Tibial nerve (tissue), 4 donors: ENCODE measurements around the gene LRFN2. TPM values are rescaled to one million over a fixed set of nuclear protein-coding genes. Genes with fewer than 3 reads are reported as not detected.

Source experiments
- DNase-seq, 2 donors: peaks; one replicate each; pipeline ENCODE4 v3.0.0-alpha.2; 2019; ENCODE audit warnings: low spot score in 2 of 2
- H3K27ac ChIP-seq, 4 donors: fragments of 200-600 bp; sonication (generic) in 3 of 4; one replicate each; pipeline ENCODE4 v1.5.1; 2017 to 2019; ENCODE audit warnings: mild to moderate bottlenecking in 1 of 4
- H3K27me3 ChIP-seq, 2 donors: fragments of 200-600 bp; sonication (generic) in 1 of 2; one replicate each; pipeline versions ENCODE4 v1.5.1 to v1.6.0; 2017 to 2019
- H3K36me3 ChIP-seq, 3 donors: fragments of 200-600 bp; sonication (generic); one replicate each; pipeline ENCODE4 v1.5.1; 2018 to 2019
- H3K4me1 ChIP-seq, 4 donors: fragments of 200-600 bp; sonication (generic) in 3 of 4; one replicate each; pipeline ENCODE4 v1.5.1; 2017 to 2019
- H3K4me3 ChIP-seq, 4 donors: fragments of 200-600 bp; sonication (generic) in 3 of 4; one replicate each; pipeline ENCODE4 v1.5.1; 2017 to 2019; ENCODE audit warnings: mild to moderate bottlenecking in 1 of 4, moderate library complexity in 1 of 4
- H3K9me3 ChIP-seq, 4 donors: fragments of 200-600 bp; sonication (generic) in 3 of 4; one replicate each; pipeline ENCODE4 v1.5.1; 2017 to 2019
- CTCF ChIP-seq, 5 experiments: fragments of 200-600 bp in 3 of 5; fragments of 450-650 bp in 2 of 5; sonication (generic) in 3 of 5; IDR thresholded peaks; one replicate each; pipeline ENCODE4 v1.5.1; 2016 to 2019; ENCODE audit warnings: antibody characterized with exemption in 5 of 5, mild to moderate bottlenecking in 3 of 5, moderate library complexity in 2 of 5
- EP300 ChIP-seq, 2 donors: sonication (generic); formaldehyde crosslinking; IDR thresholded peaks; one replicate each; pipeline ENCODE4 v1.6.1; 2017; ENCODE audit warnings: antibody characterized with exemption in 2 of 2, mild to moderate bottlenecking in 1 of 2
- POLR2A ChIP-seq, 2 donors: fragments of 450-650 bp; IDR thresholded peaks; one replicate each; pipeline ENCODE4 v1.6.1; 2017; ENCODE audit warnings: antibody characterized with exemption in 2 of 2, mild to moderate bottlenecking in 2 of 2, moderate library complexity in 2 of 2
- WGBS, 2 donors: methylation state at CpG; one replicate each; pipeline ENCODE4 v1.1.5; 2018; 5-methylcytosine and 5-hydroxymethylcytosine counted together
- small RNA-seq: library from RNA; depleted of rRNA; stranded (forward); fragments of <200 nt; gene quantifications from one replicate; pipeline ENCODE3, GENCODE V24; 2016
- total RNA-seq, 4 donors: library from RNA; depleted of rRNA; stranded (reverse); fragments of >200 nt; gene quantifications; one replicate each; pipeline ENCODE4 v1.1.0, GENCODE V29; 2016

LRFN2 gene
- total RNA-seq, 4 donors from 2014 or later, result not detected

GRCh38 chr6:40343877-40344565 is 243.1 kb downstream of the LRFN2 start:
- Histone ChIP-seq H3K4me3 (no peak overlapping the region), H3K4me1 (no peaks in the 10 kb centered on the region), H3K36me3 (no peaks in the 10 kb centered on the region), H3K27me3 (peaks cover 0 to 5% of the 10 kb centered on the region in 2 donors), H3K9me3 (no peaks in the 10 kb centered on the region), H3K27ac (no peak overlapping the region)
- TF ChIP-seq EP300 (IDR thresholded peaks at IDR 0.05) (no peak), POLR2A (IDR thresholded peaks at IDR 0.05) (no peak), CTCF (IDR thresholded peaks at IDR 0.05) (no peak)
- DNase-seq, result no peak
- WGBS, 2 donors, result 77 to 79% methylated on average over 7 of the region's 7 CpGs

GRCh38 chr6:40343318-40343876 is 243.8 kb downstream of the LRFN2 start:
- TF ChIP-seq CTCF (IDR thresholded peaks at IDR 0.05), result no peak
- TF ChIP-seq EP300 (IDR thresholded peaks at IDR 0.05), result no peak
- no peak for TF ChIP-seq POLR2A (IDR thresholded peaks at IDR 0.05)
- H3K4me1 ChIP-seq, result no peaks in the 10 kb centered on the region
- H3K27me3 ChIP-seq, result peaks cover 0 to 7% of the 10 kb centered on the region in 2 donors
- no peaks in the 10 kb centered on the region for H3K36me3 ChIP-seq
- H3K4me3 ChIP-seq, result no peak overlapping the region
- no peaks in the 10 kb centered on the region for H3K9me3 ChIP-seq
- H3K27ac ChIP-seq, result no peak overlapping the region
- WGBS, 2 donors, result 70 to 87% methylated on average over 2 of the region's 2 CpGs
- DNase-seq, result no peak

- 61 to 66% methylated on average over 6 of the region's 6 CpGs for WGBS, 2 donors
- no peaks in the 10 kb centered on the region for H3K4me1 ChIP-seq
- no peak for DNase-seq
- TF ChIP-seq CTCF (IDR thresholded peaks at IDR 0.05) (no peak), POLR2A (IDR thresholded peaks at IDR 0.05) (no peak), EP300 (IDR thresholded peaks at IDR 0.05) (no peak)
- no peak overlapping the region for H3K27ac ChIP-seq
- peaks cover 0 to 7% of the 10 kb centered on the region in 2 donors for H3K27me3 ChIP-seq
- no peaks in the 10 kb centered on the region for H3K9me3 ChIP-seq
- no peak overlapping the region for H3K4me3 ChIP-seq
- H3K36me3 ChIP-seq, result no peaks in the 10 kb centered on the region
Observed at GRCh38 chr6:40342723-40343122, 244.4 kb downstream of the LRFN2 start.

DNA sequence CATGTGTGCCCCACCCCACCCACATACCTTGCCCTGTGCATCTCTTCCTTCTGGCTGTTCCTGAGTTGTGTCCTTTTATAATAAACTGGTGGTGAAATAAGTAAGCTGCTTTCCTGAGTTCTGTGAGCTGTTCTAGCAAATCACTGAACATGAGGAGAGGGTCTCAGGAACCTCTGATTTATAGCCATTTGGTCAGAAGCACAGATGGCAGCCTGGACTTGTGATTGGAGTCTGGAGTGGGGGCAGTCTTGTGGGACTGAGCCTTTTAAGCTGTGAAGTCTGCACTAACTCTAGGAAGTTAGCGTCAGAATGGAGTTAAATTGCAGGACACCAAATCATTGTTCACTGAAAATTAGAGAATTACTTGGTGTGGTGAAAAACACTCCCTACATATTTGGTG is 245.4 kb downstream of the LRFN2 start:
- H3K27me3 ChIP-seq, result peaks cover 0 to 9% of the 10 kb centered on the region in 2 donors
- TF ChIP-seq POLR2A (IDR thresholded peaks at IDR 0.05), result no peak
- no peak for TF ChIP-seq CTCF (IDR thresholded peaks at IDR 0.05)
- no peak for TF ChIP-seq EP300 (IDR thresholded peaks at IDR 0.05)
- no peak overlapping the region for H3K27ac ChIP-seq
- H3K9me3 ChIP-seq, result no peaks in the 10 kb centered on the region
- WGBS, 2 donors, result 75 to 83% methylated on average over 1 of the region's 1 CpG
- H3K4me3 ChIP-seq, result no peak overlapping the region
- H3K36me3 ChIP-seq, result no peaks in the 10 kb centered on the region
- no peaks in the 10 kb centered on the region for H3K4me1 ChIP-seq
- no peak for DNase-seq

Small RNAs within 50 kb of the gene (small RNA-seq; reads per million reads assigned to genes)
- gene RNU6-250P, result not detected
